HepG2 (cell line): ENCODE measurements around the gene FRS2. TPM values are rescaled to one million over a fixed set of nuclear protein-coding genes. Genes with fewer than 3 reads are reported as not detected.
A peak's percentile ranks its signal among the peaks of the same experiment; 100 is the strongest.

Experiments used
- GTF3A ChIP-seq: sonication (generic); formaldehyde crosslinking; conservative IDR thresholded peaks from 2 replicates; pipeline ENCODE4 v1.4.0; 2020; ENCODE audit warnings: mild to moderate bottlenecking, missing genetic modification reagents
- HOXA3 ChIP-seq: sonication (generic); formaldehyde crosslinking; IDR thresholded peaks from 2 replicates; pipeline ENCODE4 v1.5.0; 2020; ENCODE audit warnings: missing genetic modification reagents
- NR2F2 ChIP-seq: IDR thresholded peaks from 2 replicates; pipeline ENCODE4 v1.6.1; 2012; ENCODE audit warnings: low read depth, inconsistent platforms, borderline replicate concordance
- PHF20 ChIP-seq: sonication (generic); formaldehyde crosslinking; IDR thresholded peaks from 2 replicates; pipeline ENCODE4 v1.5.0; 2020; ENCODE audit warnings: mild to moderate bottlenecking, missing genetic modification reagents
- RCOR2 ChIP-seq: IDR thresholded peaks from 2 replicates; pipeline ENCODE4 v1.6.1; 2016; ENCODE audit warnings: missing biosample characterization, missing genetic modification reagents
- TAF1 ChIP-seq: sonication (generic); formaldehyde crosslinking; IDR thresholded peaks from 2 replicates; pipeline ENCODE4 v1.4.0; 2020; ENCODE audit warnings: missing genetic modification reagents
- polyA plus RNA-seq, 8 experiments: library from polyadenylated mRNA; depleted of rRNA in 3 of 8; stranded (reverse) in 7 of 8; unstranded in 1 of 8; fragments of >200 nt; fragmentation: Illumina TruSeq in 4 of 8; extraction: Trizol in 4 of 8; gene quantifications; 2 replicates each; pipeline versions ENCODE4 v1.2.1 to v1.2.3, GENCODE V29; 2011 to 2016; ENCODE audit warnings: low read depth in 4 of 8, missing spikeins in 1 of 8, mixed read lengths in 1 of 8; ENCODE audit not compliant: insufficient read depth in 1 of 8
- total RNA-seq, 5 experiments: library from RNA; depleted of rRNA; stranded (reverse); fragments of >200 nt; fragmentation: Illumina TruSeq; extraction: Trizol; gene quantifications; 2 replicates each; pipeline ENCODE4 v1.2.3, GENCODE V29; 2016; ENCODE audit warnings: low read depth in 1 of 5
- TF ChIP-seq, protein P1 (sequence below): sonication (generic); formaldehyde crosslinking; IDR thresholded peaks from 2 replicates; pipeline ENCODE4 v1.4.0; 2020; ENCODE audit warnings: mild to moderate bottlenecking, missing genetic modification reagents, borderline replicate concordance
- TF ChIP-seq, protein P2 (sequence below): sonication (generic); formaldehyde crosslinking; IDR thresholded peaks from 2 replicates; pipeline ENCODE4 v1.9.0; 2021; ENCODE audit warnings: missing genetic modification reagents, mild to moderate bottlenecking, borderline replicate concordance
- TF ChIP-seq, protein P3 (sequence below): sonication (generic); formaldehyde crosslinking; IDR thresholded peaks from 2 replicates; pipeline ENCODE4 v1.4.0; 2020; ENCODE audit warnings: low read depth, mild to moderate bottlenecking, missing genetic modification reagents
- TF ChIP-seq, protein P4 (sequence below): sonication (generic); formaldehyde crosslinking; IDR thresholded peaks from 2 replicates; pipeline ENCODE4 v1.4.0; 2020; ENCODE audit warnings: mild to moderate bottlenecking, low read depth, missing genetic modification reagents
- TF ChIP-seq, protein P5 (sequence below): sonication (generic); formaldehyde crosslinking; IDR thresholded peaks from 2 replicates; pipeline ENCODE4 v1.4.0; 2020; ENCODE audit warnings: missing genetic modification reagents, borderline replicate concordance
- TF ChIP-seq, protein P6 (sequence below): sonication (generic); formaldehyde crosslinking; IDR thresholded peaks from 2 replicates; pipeline ENCODE4 v1.5.1; 2020; ENCODE audit warnings: mild to moderate bottlenecking, missing genetic modification reagents, borderline replicate concordance
- TF ChIP-seq, protein P7 (sequence below), 2 experiments: sonication (generic) in 1 of 2; formaldehyde crosslinking in 1 of 2; IDR thresholded peaks; 2 replicates each; pipeline versions ENCODE4 v1.4.0 to v1.6.1; 2018 to 2020; ENCODE audit warnings: missing genetic modification reagents in 2 of 2, borderline replicate concordance in 1 of 2, low read depth in 1 of 2, mild to moderate bottlenecking in 1 of 2, missing biosample characterization in 1 of 2

FRS2 gene
- total and polyA plus RNA-seq, 2 of the 13 experiments (the other 11 are each of a cell fraction or from before 2014, with no cell fraction given) = 8.3 to 16.8 TPM

DNA sequence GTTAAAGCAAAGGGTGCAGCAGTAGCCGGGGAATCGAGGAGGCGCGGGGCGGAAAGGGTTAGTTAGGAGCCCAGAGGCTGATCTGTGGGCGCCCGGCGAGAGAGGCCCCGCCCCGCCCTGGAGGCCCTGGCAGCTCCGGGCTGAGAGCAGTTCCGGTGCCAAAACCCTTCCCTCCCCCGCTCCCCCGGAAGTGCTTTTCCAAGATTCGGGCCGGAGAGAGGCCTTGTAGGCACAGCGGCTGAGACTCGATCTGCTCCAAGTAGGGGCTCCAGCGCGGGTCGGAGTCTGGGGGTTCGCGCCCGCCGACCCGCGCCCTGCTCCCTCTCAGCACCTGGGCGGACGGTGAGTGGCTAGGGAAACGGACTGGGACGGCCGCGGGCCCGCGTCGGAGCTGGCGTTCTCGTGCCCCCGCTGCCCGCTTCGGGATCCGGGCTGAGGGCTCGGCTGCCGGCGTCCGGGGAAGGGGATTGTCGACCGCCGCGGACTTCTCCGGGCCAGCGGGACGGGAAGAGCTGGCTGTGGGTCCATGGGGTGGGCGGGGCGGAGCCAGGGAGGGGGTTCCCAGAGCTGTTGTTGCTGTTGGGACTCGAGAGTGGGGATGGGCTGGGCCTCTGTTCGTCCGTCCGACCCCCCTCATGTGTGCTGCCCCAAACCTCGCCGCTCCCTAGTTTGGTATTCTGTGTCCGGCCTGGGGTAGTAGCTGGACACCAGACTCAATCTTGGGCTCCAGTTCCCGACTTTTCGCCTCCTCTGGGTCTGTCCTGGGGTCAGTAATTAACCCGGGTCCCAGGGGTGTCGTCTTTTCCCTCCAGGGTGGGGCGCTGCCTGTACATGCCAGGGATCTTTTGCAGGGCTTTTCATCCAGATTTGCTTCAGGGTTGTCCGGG, at the start of gene FRS2 (continued):
- TF ChIP-seq, protein P1, sequence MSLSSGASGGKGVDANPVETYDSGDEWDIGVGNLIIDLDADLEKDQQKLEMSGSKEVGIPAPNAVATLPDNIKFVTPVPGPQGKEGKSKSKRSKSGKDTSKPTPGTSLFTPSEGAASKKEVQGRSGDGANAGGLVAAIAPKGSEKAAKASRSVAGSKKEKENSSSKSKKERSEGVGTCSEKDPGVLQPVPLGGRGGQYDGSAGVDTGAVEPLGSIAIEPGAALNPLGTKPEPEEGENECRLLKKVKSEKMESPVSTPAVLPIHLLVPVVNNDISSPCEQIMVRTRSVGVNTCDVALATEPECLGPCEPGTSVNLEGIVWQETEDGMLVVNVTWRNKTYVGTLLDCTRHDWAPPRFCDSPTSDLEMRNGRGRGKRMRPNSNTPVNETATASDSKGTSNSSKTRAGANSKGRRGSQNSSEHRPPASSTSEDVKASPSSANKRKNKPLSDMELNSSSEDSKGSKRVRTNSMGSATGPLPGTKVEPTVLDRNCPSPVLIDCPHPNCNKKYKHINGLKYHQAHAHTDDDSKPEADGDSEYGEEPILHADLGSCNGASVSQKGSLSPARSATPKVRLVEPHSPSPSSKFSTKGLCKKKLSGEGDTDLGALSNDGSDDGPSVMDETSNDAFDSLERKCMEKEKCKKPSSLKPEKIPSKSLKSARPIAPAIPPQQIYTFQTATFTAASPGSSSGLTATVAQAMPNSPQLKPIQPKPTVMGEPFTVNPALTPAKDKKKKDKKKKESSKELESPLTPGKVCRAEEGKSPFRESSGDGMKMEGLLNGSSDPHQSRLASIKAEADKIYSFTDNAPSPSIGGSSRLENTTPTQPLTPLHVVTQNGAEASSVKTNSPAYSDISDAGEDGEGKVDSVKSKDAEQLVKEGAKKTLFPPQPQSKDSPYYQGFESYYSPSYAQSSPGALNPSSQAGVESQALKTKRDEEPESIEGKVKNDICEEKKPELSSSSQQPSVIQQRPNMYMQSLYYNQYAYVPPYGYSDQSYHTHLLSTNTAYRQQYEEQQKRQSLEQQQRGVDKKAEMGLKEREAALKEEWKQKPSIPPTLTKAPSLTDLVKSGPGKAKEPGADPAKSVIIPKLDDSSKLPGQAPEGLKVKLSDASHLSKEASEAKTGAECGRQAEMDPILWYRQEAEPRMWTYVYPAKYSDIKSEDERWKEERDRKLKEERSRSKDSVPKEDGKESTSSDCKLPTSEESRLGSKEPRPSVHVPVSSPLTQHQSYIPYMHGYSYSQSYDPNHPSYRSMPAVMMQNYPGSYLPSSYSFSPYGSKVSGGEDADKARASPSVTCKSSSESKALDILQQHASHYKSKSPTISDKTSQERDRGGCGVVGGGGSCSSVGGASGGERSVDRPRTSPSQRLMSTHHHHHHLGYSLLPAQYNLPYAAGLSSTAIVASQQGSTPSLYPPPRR (CRISPR knock-in tag) = no peak
- TF ChIP-seq, protein P2, sequence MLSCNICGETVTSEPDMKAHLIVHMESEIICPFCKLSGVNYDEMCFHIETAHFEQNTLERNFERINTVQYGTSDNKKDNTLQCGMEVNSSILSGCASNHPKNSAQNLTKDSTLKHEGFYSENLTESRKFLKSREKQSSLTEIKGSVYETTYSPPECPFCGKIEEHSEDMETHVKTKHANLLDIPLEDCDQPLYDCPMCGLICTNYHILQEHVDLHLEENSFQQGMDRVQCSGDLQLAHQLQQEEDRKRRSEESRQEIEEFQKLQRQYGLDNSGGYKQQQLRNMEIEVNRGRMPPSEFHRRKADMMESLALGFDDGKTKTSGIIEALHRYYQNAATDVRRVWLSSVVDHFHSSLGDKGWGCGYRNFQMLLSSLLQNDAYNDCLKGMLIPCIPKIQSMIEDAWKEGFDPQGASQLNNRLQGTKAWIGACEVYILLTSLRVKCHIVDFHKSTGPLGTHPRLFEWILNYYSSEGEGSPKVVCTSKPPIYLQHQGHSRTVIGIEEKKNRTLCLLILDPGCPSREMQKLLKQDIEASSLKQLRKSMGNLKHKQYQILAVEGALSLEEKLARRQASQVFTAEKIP (CRISPR knock-in tag) = no peak
- TF ChIP-seq, protein P3, sequence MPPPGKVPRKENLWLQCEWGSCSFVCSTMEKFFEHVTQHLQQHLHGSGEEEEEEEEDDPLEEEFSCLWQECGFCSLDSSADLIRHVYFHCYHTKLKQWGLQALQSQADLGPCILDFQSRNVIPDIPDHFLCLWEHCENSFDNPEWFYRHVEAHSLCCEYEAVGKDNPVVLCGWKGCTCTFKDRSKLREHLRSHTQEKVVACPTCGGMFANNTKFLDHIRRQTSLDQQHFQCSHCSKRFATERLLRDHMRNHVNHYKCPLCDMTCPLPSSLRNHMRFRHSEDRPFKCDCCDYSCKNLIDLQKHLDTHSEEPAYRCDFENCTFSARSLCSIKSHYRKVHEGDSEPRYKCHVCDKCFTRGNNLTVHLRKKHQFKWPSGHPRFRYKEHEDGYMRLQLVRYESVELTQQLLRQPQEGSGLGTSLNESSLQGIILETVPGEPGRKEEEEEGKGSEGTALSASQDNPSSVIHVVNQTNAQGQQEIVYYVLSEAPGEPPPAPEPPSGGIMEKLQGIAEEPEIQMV (CRISPR knock-in tag) = no peak
- peak; percentile 85 for TF ChIP-seq TAF1 (CRISPR knock-in tag)
- peak; percentile 64; the same call in 1 of the 2 replicates for TF ChIP-seq HOXA3 (CRISPR knock-in tag)
- TF ChIP-seq, protein P4, sequence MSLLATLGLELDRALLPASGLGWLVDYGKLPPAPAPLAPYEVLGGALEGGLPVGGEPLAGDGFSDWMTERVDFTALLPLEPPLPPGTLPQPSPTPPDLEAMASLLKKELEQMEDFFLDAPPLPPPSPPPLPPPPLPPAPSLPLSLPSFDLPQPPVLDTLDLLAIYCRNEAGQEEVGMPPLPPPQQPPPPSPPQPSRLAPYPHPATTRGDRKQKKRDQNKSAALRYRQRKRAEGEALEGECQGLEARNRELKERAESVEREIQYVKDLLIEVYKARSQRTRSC (CRISPR knock-in tag) = no peak
- no peak for TF ChIP-seq GTF3A (CRISPR knock-in tag)
- TF ChIP-seq, protein P5, sequence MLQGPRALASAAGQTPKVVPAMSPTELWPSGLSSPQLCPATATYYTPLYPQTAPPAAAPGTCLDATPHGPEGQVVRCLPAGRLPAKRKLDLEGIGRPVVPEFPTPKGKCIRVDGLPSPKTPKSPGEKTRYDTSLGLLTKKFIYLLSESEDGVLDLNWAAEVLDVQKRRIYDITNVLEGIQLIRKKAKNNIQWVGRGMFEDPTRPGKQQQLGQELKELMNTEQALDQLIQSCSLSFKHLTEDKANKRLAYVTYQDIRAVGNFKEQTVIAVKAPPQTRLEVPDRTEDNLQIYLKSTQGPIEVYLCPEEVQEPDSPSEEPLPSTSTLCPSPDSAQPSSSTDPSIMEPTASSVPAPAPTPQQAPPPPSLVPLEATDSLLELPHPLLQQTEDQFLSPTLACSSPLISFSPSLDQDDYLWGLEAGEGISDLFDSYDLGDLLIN (CRISPR knock-in tag) = no peak
- no peak for TF ChIP-seq RCOR2 (CRISPR knock-in tag)
- TF ChIP-seq, protein P6, sequence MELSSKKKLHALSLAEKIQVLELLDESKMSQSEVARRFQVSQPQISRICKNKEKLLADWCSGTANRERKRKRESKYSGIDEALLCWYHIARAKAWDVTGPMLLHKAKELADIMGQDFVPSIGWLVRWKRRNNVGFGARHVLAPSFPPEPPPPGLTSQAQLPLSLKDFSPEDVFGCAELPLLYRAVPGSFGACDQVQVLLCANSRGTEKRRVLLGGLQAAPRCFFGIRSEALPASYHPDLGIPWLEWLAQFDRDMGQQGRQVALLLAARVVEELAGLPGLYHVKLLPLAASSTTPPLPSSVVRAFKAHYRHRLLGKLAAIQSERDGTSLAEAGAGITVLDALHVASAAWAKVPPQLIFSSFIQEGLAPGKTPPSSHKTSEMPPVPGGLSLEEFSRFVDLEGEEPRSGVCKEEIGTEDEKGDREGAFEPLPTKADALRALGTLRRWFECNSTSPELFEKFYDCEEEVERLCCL (CRISPR knock-in tag) = 0 out of 2 replicates have a peak, but pooled peaks have one; percentile 47
- TF ChIP-seq, protein P7, sequence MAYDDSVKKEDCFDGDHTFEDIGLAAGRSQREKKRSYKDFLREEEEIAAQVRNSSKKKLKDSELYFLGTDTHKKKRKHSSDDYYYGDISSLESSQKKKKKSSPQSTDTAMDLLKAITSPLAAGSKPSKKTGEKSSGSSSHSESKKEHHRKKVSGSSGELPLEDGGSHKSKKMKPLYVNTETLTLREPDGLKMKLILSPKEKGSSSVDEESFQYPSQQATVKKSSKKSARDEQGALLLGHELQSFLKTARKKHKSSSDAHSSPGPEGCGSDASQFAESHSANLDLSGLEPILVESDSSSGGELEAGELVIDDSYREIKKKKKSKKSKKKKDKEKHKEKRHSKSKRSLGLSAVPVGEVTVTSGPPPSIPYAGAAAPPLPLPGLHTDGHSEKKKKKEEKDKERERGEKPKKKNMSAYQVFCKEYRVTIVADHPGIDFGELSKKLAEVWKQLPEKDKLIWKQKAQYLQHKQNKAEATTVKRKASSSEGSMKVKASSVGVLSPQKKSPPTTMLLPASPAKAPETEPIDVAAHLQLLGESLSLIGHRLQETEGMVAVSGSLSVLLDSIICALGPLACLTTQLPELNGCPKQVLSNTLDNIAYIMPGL (CRISPR knock-in tag; IDR thresholded peaks at IDR 0.05; ENCODE audit: borderline replicate concordance in 1 of 2, low read depth in 1 of 2) = peak; percentile 52 to 94; a peak in 3 of 4 replicates
- peak; percentile 87 for TF ChIP-seq PHF20 (CRISPR knock-in tag)
- TF ChIP-seq NR2F2 = no peak
